ENCODE data around the gene CD40LG.
A peak's percentile ranks its signal among the peaks of the same experiment; 100 is the strongest.

CD40LG gene

GRCh38 chrX:136652822-136653723 is 5.1 kb downstream of the CD40LG start:
- DNase-seq, result peak; percentile 37

- no peak for DNase-seq
These were observed 8.5 kb downstream of the CD40LG start for GRCh38 chrX:136656361-136656964.

GRCh38 chrX:136658151-136658550 is 10.2 kb downstream of the CD40LG start:
- peak; percentile 38 for DNase-seq

- DNase-seq, result peak; percentile 31
These were observed 11.2 kb downstream of the CD40LG start for GRCh38 chrX:136659174-136659573.

- no peak for DNase-seq
These were observed 12.9 kb downstream of the CD40LG start for GRCh38 chrX:136660896-136661295.

GRCh38 chrX:136662104-136662503 is 14.1 kb downstream of the CD40LG start:
- DNase-seq, result no peak

GRCh38 chrX:136662976-136663375 is 15.0 kb downstream of the CD40LG start:
- no peak for DNase-seq

- no peak for DNase-seq
These were observed 17.4 kb downstream of the CD40LG start for GRCh38 chrX:136665258-136665900.

- no peak for DNase-seq
These were observed 18.1 kb downstream of the CD40LG start for GRCh38 chrX:136666088-136666487.

GRCh38 chrX:136667446-136668168 is 19.6 kb downstream of the CD40LG start:
- DNase-seq, result no peak

- DNase-seq, result no peak
These were observed 23.1 kb downstream of the CD40LG start for GRCh38 chrX:136671006-136671610.

- no peak for DNase-seq
These were observed 26.5 kb downstream of the CD40LG start for GRCh38 chrX:136674270-136674985.

- DNase-seq, result no peak
These were observed 31.6 kb downstream of the CD40LG start for GRCh38 chrX:136679531-136679930.

- no peak for DNase-seq
These were observed 36.2 kb downstream of the CD40LG start for GRCh38 chrX:136684120-136684519.

- DNase-seq, result peak; percentile 35
These were observed 39.5 kb downstream of the CD40LG start for GRCh38 chrX:136687457-136687856.

- DNase-seq, result no peak
These were observed 41.5 kb downstream of the CD40LG start for GRCh38 chrX:136689436-136689835.

GRCh38 chrX:136691028-136691809 is 43.3 kb downstream of the CD40LG start:
- DNase-seq, result no peak

- no peak for DNase-seq
These were observed 44.3 kb downstream of the CD40LG start for GRCh38 chrX:136692271-136692670.

- DNase-seq, result no peak
These were observed 46.6 kb downstream of the CD40LG start for GRCh38 chrX:136694431-136695087.

GRCh38 chrX:136697156-136697555 is 49.2 kb downstream of the CD40LG start:
- no peak for DNase-seq

- DNase-seq, result no peak
These were observed 60.4 kb downstream of the CD40LG start for GRCh38 chrX:136708348-136708747.

Measured in activated naive CD4-positive, alpha-beta T cell treated with Interleukin-2 at 50 U/mL for 16 hours (primary cell).